GM12875 (cell line): Measurements from ENCODE around the gene ZC3H15.
A peak's percentile ranks its signal among the peaks of the same experiment; 100 is the strongest.
"Not testable (repeated sequence)": the region's sequence is repeated elsewhere in the genome, so short reads cannot be mapped to it uniquely, and the experiment has no call there.

Experiments used
- H3K4me3 ChIP-seq: one replicate; pipeline ENCODE4 v1.5.1; 2011; ENCODE audit warnings: low read depth, low read length, control low read depth
- TF ChIP-seq, protein P1 (sequence below): IDR thresholded peaks from 2 replicates; pipeline ENCODE4 v1.5.1; 2011; ENCODE audit warnings: low read depth, mild to moderate bottlenecking, control low read depth, inconsistent platforms, low read length, moderate library complexity, borderline replicate concordance; ENCODE audit not compliant: insufficient read depth

The ZC3H15 gene

DNA sequence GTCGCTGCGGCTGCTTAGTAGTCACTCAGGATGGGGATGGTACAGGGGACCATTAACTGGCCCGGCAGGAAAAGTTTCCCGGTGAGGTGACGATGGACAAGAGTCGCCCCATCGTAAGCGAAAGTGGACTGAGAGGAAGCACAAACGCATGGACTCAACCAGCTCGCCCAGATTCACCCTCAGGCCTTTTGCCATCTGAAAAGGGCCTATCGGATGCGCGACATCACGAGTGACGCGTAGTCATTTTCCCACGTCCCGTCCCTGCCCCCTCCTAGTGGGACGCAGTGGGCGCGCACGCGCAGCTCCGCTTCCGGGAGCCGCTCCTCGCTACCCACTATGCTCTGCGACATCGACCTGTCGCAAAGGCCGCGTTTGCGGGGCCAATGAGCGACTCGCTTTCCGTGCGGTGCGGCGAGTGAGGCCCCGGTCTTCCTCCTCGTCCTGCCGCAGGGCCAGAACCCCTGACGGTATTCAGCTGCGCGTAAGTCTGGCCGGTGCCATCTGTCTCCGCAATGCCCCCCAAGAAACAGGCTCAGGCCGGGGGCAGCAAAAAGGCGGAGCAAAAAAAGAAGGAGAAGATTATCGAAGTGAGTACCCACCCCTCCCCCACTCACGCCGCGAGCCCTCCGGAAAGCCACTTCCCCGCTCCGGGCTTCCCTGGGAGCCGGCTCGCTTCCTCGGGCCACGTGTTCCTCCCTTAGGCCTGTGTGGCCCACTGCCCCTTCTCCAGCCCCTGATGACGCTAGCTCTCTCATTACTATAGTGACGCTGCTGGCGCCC, at the start of gene ZC3H15:
TSS of gene ZC3H15 (plus strand) at position 390 of the 780 bp plus-strand sequence. CDS start at position 513, 123 bp downstream.
- TF ChIP-seq, protein P1, sequence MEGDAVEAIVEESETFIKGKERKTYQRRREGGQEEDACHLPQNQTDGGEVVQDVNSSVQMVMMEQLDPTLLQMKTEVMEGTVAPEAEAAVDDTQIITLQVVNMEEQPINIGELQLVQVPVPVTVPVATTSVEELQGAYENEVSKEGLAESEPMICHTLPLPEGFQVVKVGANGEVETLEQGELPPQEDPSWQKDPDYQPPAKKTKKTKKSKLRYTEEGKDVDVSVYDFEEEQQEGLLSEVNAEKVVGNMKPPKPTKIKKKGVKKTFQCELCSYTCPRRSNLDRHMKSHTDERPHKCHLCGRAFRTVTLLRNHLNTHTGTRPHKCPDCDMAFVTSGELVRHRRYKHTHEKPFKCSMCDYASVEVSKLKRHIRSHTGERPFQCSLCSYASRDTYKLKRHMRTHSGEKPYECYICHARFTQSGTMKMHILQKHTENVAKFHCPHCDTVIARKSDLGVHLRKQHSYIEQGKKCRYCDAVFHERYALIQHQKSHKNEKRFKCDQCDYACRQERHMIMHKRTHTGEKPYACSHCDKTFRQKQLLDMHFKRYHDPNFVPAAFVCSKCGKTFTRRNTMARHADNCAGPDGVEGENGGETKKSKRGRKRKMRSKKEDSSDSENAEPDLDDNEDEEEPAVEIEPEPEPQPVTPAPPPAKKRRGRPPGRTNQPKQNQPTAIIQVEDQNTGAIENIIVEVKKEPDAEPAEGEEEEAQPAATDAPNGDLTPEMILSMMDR, result no peak
- peak within 1 kb of the TSS; percentile 88 for H3K4me3 ChIP-seq

DNA sequence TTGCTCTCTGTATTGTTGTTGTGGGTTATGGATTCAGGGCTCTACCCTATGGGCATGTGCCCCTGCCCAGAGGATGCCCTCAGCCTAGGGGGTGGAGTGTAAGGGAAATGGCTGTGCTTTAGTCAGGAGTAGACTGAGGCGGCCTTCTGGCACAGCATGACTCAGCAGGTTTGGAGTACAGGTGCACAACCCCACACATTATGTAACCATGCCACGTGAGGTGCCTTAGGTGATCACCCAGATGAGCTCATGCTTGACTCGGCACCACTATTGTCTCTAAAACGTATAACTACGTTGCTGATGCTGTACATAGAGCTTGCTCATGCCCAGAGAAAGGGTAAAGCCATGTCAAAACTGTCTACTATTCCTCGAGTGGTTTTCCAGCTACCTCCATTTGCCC, 48.3 kb upstream of the ZC3H15 start:
- TF ChIP-seq, protein P1, result no peak
- no peak overlapping the region for H3K4me3 ChIP-seq

DNA sequence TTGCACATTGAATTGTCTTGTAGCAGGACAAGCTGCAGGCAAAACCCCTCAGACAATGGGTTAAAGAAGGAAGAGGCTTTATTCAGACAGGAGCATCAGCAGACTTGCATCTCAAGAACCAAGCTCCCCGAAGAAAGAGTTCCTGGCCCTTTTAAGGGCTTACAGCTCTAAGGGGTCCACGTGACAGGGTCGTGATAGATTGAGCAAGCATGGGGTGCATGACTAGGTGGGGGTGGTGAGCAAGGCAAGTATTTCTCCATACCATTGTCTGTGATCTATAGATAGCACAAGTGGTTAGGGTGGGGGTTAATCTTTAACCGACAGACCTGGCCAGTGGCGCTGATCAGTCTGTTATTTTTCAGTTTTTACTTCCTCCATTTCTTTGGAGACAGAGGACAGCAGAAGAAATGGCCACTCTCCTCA, 46.4 kb upstream of the ZC3H15 start:
- H3K4me3 ChIP-seq, result not testable (repeated sequence)

DNA sequence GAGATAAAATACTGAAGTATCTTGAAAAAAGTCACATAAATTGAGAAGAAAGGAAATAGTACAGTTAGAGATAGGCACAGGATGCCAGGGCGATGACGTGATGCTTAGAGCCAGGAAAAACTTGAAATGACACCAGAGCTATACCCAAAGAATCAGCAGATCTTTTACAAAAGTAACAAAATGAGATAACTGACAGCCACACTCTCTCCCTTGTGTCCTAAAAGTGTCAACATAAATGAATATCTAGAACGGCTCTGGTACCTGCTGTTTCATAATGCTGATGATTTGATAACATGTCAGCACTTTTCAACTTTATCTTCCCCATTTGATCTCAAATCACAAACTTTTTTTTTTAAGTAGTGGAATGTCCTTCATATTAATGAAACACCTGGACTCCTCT, 45.6 kb upstream of the ZC3H15 start:
- TF ChIP-seq, protein P1, result no peak
- no peak overlapping the region for H3K4me3 ChIP-seq

DNA sequence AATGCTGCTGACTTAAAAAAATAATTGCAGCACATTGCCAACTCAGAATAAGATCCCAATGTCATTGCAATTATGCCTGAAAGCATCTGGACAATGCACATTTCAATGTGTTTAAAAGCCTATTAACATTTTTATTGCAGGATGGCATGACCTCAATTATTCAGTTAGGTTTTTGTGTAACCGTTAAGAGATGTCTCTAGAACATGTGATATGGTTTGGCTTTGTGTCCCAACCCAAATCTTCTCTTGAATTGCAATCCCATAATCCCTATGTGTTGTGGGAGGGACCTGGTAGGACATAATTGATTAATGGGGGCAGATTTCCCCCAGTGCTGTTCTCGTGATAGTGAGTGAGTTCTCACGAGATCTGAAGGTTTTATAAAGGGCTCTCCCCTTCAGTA, 43.2 kb upstream of the ZC3H15 start:
- no peak overlapping the region for H3K4me3 ChIP-seq
- TF ChIP-seq, protein P1, result no peak

DNA sequence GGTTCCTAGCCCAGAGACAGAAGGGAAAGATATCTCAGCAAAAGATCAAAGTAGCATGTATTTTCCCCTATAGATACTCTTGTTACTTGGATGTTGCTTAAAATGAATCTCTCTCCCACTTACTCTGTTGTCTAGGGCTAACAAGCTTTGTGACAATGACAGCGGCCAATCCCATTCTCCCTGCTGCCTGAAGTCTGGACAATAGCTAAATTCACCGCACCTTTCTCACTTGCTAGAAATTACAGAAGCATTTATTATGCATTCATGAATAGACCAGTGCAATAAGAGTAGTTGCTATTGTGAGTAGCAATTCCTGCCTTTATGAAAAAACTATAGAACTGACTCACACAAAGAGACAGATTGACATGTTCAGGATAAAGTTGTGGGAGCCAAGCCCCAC, 42.2 kb upstream of the ZC3H15 start:
- TF ChIP-seq, protein P1, result no peak
- H3K4me3 ChIP-seq, result no peak overlapping the region

DNA sequence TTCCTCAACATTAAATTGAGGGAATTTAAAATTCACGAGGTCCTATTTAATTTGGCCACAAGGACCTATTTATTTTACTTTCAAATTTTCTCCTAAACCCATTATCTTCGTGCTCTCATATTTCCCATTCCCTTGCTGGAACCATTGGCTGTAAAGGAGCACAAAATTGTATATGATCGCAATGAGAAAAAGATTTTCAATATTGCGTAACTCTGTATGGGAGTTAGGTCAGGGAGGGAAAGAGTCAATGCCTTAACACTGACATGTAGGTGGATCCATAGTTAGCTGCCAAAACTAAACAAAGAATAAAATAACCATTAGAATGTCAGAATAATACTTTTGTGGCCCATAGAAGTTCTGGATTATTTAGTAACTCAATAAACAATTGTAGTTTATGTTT, 40.6 kb upstream of the ZC3H15 start:
- no peak overlapping the region for H3K4me3 ChIP-seq
- TF ChIP-seq, protein P1, result no peak
